ENCODE data around the gene CSNK1A1L. TPM values are rescaled to one million over a fixed set of nuclear protein-coding genes. Genes with fewer than 3 reads are reported as not detected.

The CSNK1A1L gene
- total and polyA plus RNA-seq, 2 donors (not counting 1 experiment from before 2014, with no cell fraction given) = not detected

GRCh38 chr13:37100731-37101130 lies 4.7 kb downstream of the CSNK1A1L start:
- H3K4me1 ChIP-seq (ENCODE audit: control insufficient read depth, extremely low read depth, insufficient read depth, low read length) = no peaks in the 10 kb centered on the region
- no peak overlapping the region for H3K9ac ChIP-seq (ENCODE audit: insufficient read depth, low read length)
- DNase-seq (ENCODE audit: low read depth in 2 of 2) = peak in 1 of 2 donors; percentile 14
- no peaks in the 10 kb centered on the region for H3K27me3 ChIP-seq (ENCODE audit: control insufficient read depth, insufficient read depth, low read length)
- H3K4me3 ChIP-seq (replicated peaks in 1 of 4; ENCODE audit: control extremely low read depth in 1 of 4, insufficient read depth in 1 of 4, low read depth in 3 of 4, low read length in 4 of 4) = no peak overlapping the region
- TF ChIP-seq, protein P1, sequence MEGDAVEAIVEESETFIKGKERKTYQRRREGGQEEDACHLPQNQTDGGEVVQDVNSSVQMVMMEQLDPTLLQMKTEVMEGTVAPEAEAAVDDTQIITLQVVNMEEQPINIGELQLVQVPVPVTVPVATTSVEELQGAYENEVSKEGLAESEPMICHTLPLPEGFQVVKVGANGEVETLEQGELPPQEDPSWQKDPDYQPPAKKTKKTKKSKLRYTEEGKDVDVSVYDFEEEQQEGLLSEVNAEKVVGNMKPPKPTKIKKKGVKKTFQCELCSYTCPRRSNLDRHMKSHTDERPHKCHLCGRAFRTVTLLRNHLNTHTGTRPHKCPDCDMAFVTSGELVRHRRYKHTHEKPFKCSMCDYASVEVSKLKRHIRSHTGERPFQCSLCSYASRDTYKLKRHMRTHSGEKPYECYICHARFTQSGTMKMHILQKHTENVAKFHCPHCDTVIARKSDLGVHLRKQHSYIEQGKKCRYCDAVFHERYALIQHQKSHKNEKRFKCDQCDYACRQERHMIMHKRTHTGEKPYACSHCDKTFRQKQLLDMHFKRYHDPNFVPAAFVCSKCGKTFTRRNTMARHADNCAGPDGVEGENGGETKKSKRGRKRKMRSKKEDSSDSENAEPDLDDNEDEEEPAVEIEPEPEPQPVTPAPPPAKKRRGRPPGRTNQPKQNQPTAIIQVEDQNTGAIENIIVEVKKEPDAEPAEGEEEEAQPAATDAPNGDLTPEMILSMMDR (conservative IDR thresholded peaks at IDR 0.05 in 1 of 2, IDR thresholded peaks at IDR 0.05 in 1 of 2; ENCODE audit: low read depth in 1 of 2, low read length in 2 of 2) = no peak
- TF ChIP-seq EZH2 (IDR thresholded peaks at IDR 0.05; ENCODE audit: low read length, missing control alignments) = no peak
- no peak overlapping the region for H3K4me2 ChIP-seq (ENCODE audit: extremely low read depth, insufficient read depth, low read length)
- H3K36me3 ChIP-seq (ENCODE audit: control insufficient read depth, insufficient read depth, low read length) = no peaks in the 10 kb centered on the region
- no peak overlapping the region for H2AFZ ChIP-seq (ENCODE audit: low read length)
- H4K20me1 ChIP-seq (ENCODE audit: control insufficient read depth, extremely low read depth, insufficient read depth, low read length) = no peaks in the 10 kb centered on the region
- no peaks in the 10 kb centered on the region for H3K9me3 ChIP-seq (ENCODE audit: control insufficient read depth, insufficient read depth, low read depth, low read length)
- H3K79me2 ChIP-seq (ENCODE audit: control insufficient read depth, insufficient read depth, low read length) = no peaks in the 10 kb centered on the region
- H3K27ac ChIP-seq (ENCODE audit: insufficient read depth, low read length) = no peak overlapping the region

DNA sequence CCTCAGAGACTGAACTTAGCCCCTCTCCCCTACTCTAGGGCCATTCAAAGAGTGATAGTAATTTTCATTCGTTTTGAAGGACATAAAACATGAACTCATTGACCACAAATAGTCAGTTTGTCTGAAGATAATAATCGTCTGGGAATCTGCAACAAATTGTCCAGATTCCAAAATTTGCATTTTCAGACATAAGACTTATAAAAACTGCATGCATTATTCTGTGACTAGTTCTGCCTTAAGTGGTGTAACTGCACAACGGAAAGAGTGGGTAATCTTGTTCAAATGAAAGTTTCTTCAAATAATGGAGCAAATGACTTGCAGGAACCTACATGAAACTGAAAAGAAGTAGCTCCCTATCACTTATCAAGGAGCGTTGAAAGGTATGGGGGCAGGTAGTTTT lies 8.4 kb downstream of the CSNK1A1L start:
- no peaks in the 10 kb centered on the region for H3K4me1 ChIP-seq (ENCODE audit: control insufficient read depth, extremely low read depth, insufficient read depth, low read length)
- no peak overlapping the region for H3K4me3 ChIP-seq (replicated peaks in 1 of 4; ENCODE audit: control extremely low read depth in 1 of 4, insufficient read depth in 1 of 4, low read depth in 3 of 4, low read length in 4 of 4)
- H3K79me2 ChIP-seq (ENCODE audit: control insufficient read depth, insufficient read depth, low read length) = no peaks in the 10 kb centered on the region
- H3K4me2 ChIP-seq (ENCODE audit: extremely low read depth, insufficient read depth, low read length) = no peak overlapping the region
- no peak for TF ChIP-seq EZH2 (IDR thresholded peaks at IDR 0.05; ENCODE audit: low read length, missing control alignments)
- peak in 1 of 2 donors; percentile 89 for DNase-seq (ENCODE audit: low read depth in 2 of 2)
- H3K36me3 ChIP-seq (ENCODE audit: control insufficient read depth, insufficient read depth, low read length) = no peaks in the 10 kb centered on the region
- no peak overlapping the region for H3K27ac ChIP-seq (ENCODE audit: insufficient read depth, low read length)
- H3K9me3 ChIP-seq (ENCODE audit: control insufficient read depth, insufficient read depth, low read depth, low read length) = no peaks in the 10 kb centered on the region
- H2AFZ ChIP-seq (ENCODE audit: low read length) = no peak overlapping the region
- no peaks in the 10 kb centered on the region for H4K20me1 ChIP-seq (ENCODE audit: control insufficient read depth, extremely low read depth, insufficient read depth, low read length)
- H3K9ac ChIP-seq (ENCODE audit: insufficient read depth, low read length) = no peak overlapping the region
- no peaks in the 10 kb centered on the region for H3K27me3 ChIP-seq (ENCODE audit: control insufficient read depth, insufficient read depth, low read length)

DNA sequence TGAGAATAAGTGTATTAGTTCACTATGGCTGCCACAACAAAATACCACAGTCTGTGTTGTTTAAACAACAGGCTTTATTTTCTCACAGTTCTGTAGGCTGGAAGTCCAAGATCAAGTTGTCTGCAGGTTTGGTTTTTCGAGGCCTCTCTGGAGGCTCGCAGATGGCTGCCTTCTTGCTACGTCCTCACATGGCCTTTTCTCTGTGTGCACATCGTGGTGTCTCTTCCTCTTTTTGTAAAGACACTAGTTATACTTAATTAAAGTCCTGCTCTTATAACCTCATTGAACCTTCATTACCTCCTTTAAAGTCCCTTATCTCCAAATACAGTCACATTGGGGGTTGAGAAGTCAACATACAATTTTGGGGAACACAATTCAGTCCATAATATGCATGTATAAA lies 10.6 kb downstream of the CSNK1A1L start:
- Histone ChIP-seq H3K27ac (ENCODE audit: insufficient read depth, low read length) (no peak overlapping the region), H3K4me1 (ENCODE audit: control insufficient read depth, extremely low read depth, insufficient read depth, low read length) (no peaks in the 10 kb centered on the region), H4K20me1 (ENCODE audit: control insufficient read depth, extremely low read depth, insufficient read depth, low read length) (no peaks in the 10 kb centered on the region), H3K9ac (ENCODE audit: insufficient read depth, low read length) (no peak overlapping the region), H3K9me3 (ENCODE audit: control insufficient read depth, insufficient read depth, low read depth, low read length) (no peaks in the 10 kb centered on the region), H3K4me3 (replicated peaks in 1 of 4; ENCODE audit: control extremely low read depth in 1 of 4, insufficient read depth in 1 of 4, low read depth in 3 of 4, low read length in 4 of 4) (no peak overlapping the region), H3K79me2 (ENCODE audit: control insufficient read depth, insufficient read depth, low read length) (no peaks in the 10 kb centered on the region), H3K4me2 (ENCODE audit: extremely low read depth, insufficient read depth, low read length) (no peak overlapping the region), H2AFZ (ENCODE audit: low read length) (no peak overlapping the region), H3K27me3 (ENCODE audit: control insufficient read depth, insufficient read depth, low read length) (no peaks in the 10 kb centered on the region), H3K36me3 (ENCODE audit: control insufficient read depth, insufficient read depth, low read length) (no peaks in the 10 kb centered on the region)
- TF ChIP-seq, protein P1 (conservative IDR thresholded peaks at IDR 0.05 in 1 of 2, IDR thresholded peaks at IDR 0.05 in 1 of 2; ENCODE audit: low read depth in 1 of 2, low read length in 2 of 2) = no peak
- TF ChIP-seq EZH2 (IDR thresholded peaks at IDR 0.05; ENCODE audit: low read length, missing control alignments) = no peak
- DNase-seq (ENCODE audit: low read depth in 2 of 2) = no peak
